Natural killer cell treated with Interleukin-12 subunit alpha and Interleukin-12 subunit beta and Interleukin-15 and Interleukin-18, amount 100 ng/mL, for 72 hours (primary cell): ENCODE data around the gene TUBD1. TPM values are rescaled to one million over a fixed set of nuclear protein-coding genes. Genes with fewer than 3 reads are reported as not detected.
A peak's percentile ranks its signal among the peaks of the same experiment; 100 is the strongest.
"Not testable (repeated sequence)": the region's sequence is repeated elsewhere in the genome, so short reads cannot be mapped to it uniquely, and the experiment has no call there.

Experiments used
- ATAC-seq, 2 donors: fragments of 150-1000 bp; cut with Tn5 transposase in 1 of 2; sonication (Bioruptor Pico), chemical (Tn5 transposase) in 1 of 2; 2 replicates each; pipeline ENCODE4 v1.10.0; 2021
- DNase-seq: peaks from one replicate; pipeline ENCODE4 v3.0.0; 2022; ENCODE audit warnings: low spot score
- H3K27ac Mint-ChIP-seq, 2 donors: 1 replicate in 1 of 2; 2 replicates in 1 of 2; pipeline ENCODE4 v1.8.0; 2022; ENCODE audit warnings: mixed read lengths in 2 of 2, mild to moderate bottlenecking in 1 of 2, moderate library complexity in 1 of 2
- H3K27me3 Mint-ChIP-seq, 2 donors: 1 replicate in 1 of 2; 2 replicates in 1 of 2; pipeline ENCODE4 v1.8.0; 2022; ENCODE audit warnings: mixed read lengths in 2 of 2
- H3K36me3 Mint-ChIP-seq: one replicate; pipeline ENCODE4 v1.8.0; 2022; ENCODE audit warnings: mixed read lengths
- H3K4me1 Mint-ChIP-seq, 2 donors: 1 replicate in 1 of 2; 2 replicates in 1 of 2; pipeline ENCODE4 v1.8.0; 2022; ENCODE audit warnings: low read depth in 2 of 2, mixed read lengths in 2 of 2, mild to moderate bottlenecking in 1 of 2
- H3K4me3 Mint-ChIP-seq: one replicate; pipeline ENCODE4 v1.8.0; 2022; ENCODE audit warnings: mixed read lengths
- H3K9me3 Mint-ChIP-seq: 2 replicates; pipeline ENCODE4 v1.8.0; 2022; ENCODE audit warnings: mixed read lengths
- total RNA-seq, 2 donors: library from RNA; stranded (reverse); gene quantifications; one replicate each; pipeline ENCODE4 v1.2.3, GENCODE V29; 2022

The TUBD1 gene
- total RNA-seq, result 10 to 100 TPM; 10.6 to 15.1 TPM

- Mint-ChIP-seq H3K27me3 (no peaks in the 10 kb centered on the region), H3K36me3 (peaks cover 21% of the 10 kb centered on the region), H3K4me1 (peaks cover 37 to 38% of the 10 kb centered on the region in 2 donors), H3K9me3 (no peaks in the 10 kb centered on the region), H3K27ac (peak within 1 kb of the TSS; percentile 91 to 95), H3K4me3 (peak within 1 kb of the TSS; percentile 99)
- DNase-seq (peak; percentile 97), ATAC-seq (peak; percentile 97 to 98)
Observed at GRCh38 chr17:59892924-59893675, at the start of gene TUBD1, which contains the start of gene RPS6KB1. TUBD1 (minus strand) TSS chr17:59892943; CDS start chr17:59891002, 1,941 bp downstream. RPS6KB1 (plus strand) TSS chr17:59893121; CDS start chr17:59893185, 64 bp downstream.

- DNase-seq, result no peak
- Mint-ChIP-seq H3K36me3 (peaks cover 24% of the 10 kb centered on the region), H3K4me1 (peaks cover 2 to 7% of the 10 kb centered on the region in 2 donors), H3K4me3 (no peak overlapping the region), H3K27ac (no peak overlapping the region), H3K9me3 (no peaks in the 10 kb centered on the region), H3K27me3 (no peaks in the 10 kb centered on the region)
- ATAC-seq, result no peak
Observed at GRCh38 chr17:59941131-59941530, 48.4 kb upstream of the TUBD1 start.

GRCh38 chr17:59940697-59941096, 48.0 kb upstream of the TUBD1 start:
- H3K4me3 Mint-ChIP-seq, DNase-seq, H3K27ac Mint-ChIP-seq, ATAC-seq, H3K9me3 Mint-ChIP-seq, H3K4me1 Mint-ChIP-seq, H3K27me3 Mint-ChIP-seq: not testable (repeated sequence)
- H3K36me3 Mint-ChIP-seq, result peaks cover 20% of the 10 kb centered on the region

GRCh38 chr17:59933317-59933716, 40.6 kb upstream of the TUBD1 start:
- not testable (repeated sequence) for H3K9me3 Mint-ChIP-seq, H3K4me1 Mint-ChIP-seq, ATAC-seq, H3K4me3 Mint-ChIP-seq, H3K27me3 Mint-ChIP-seq, H3K27ac Mint-ChIP-seq, DNase-seq
- peaks cover 25% of the 10 kb centered on the region for H3K36me3 Mint-ChIP-seq

GRCh38 chr17:59930768-59931167, 38.0 kb upstream of the TUBD1 start:
- not testable (repeated sequence) for H3K4me1 Mint-ChIP-seq, DNase-seq, H3K9me3 Mint-ChIP-seq, H3K27ac Mint-ChIP-seq, H3K27me3 Mint-ChIP-seq, H3K4me3 Mint-ChIP-seq, ATAC-seq
- H3K36me3 Mint-ChIP-seq, result peaks cover 20% of the 10 kb centered on the region

- H3K36me3 Mint-ChIP-seq, result peaks cover 22% of the 10 kb centered on the region
Observed at GRCh38 chr17:59930121-59930520, 37.4 kb upstream of the TUBD1 start.

GRCh38 chr17:59920637-59921036, 27.9 kb upstream of the TUBD1 start:
- not testable (repeated sequence) for H3K27ac Mint-ChIP-seq, H3K4me3 Mint-ChIP-seq, H3K9me3 Mint-ChIP-seq, H3K27me3 Mint-ChIP-seq, H3K4me1 Mint-ChIP-seq, DNase-seq, ATAC-seq
- peaks cover 17% of the 10 kb centered on the region for H3K36me3 Mint-ChIP-seq

More at GRCh38 chr17:59930121-59930520, 37.4 kb upstream of the TUBD1 start:
- H3K4me1 Mint-ChIP-seq, H3K27ac Mint-ChIP-seq, H3K9me3 Mint-ChIP-seq, ATAC-seq, DNase-seq, H3K27me3 Mint-ChIP-seq, H3K4me3 Mint-ChIP-seq: not testable (repeated sequence)

- Mint-ChIP-seq H3K27me3 (no peaks in the 10 kb centered on the region), H3K9me3 (no peaks in the 10 kb centered on the region), H3K27ac (no peak overlapping the region), H3K4me1 (peaks cover 0 to 5% of the 10 kb centered on the region in 2 donors), H3K36me3 (peaks cover 23% of the 10 kb centered on the region), H3K4me3 (no peak overlapping the region)
- DNase-seq (no peak), ATAC-seq (no peak)
Observed at GRCh38 chr17:59916446-59916845, 23.7 kb upstream of the TUBD1 start.

GRCh38 chr17:59914274-59914854, 21.6 kb upstream of the TUBD1 start:
- DNase-seq (no peak), ATAC-seq (no peak)
- Mint-ChIP-seq H3K27ac (no peak overlapping the region), H3K4me1 (peaks cover 0 to 5% of the 10 kb centered on the region in 2 donors), H3K36me3 (peaks cover 17% of the 10 kb centered on the region), H3K4me3 (no peak overlapping the region), H3K27me3 (no peaks in the 10 kb centered on the region), H3K9me3 (no peaks in the 10 kb centered on the region)

GRCh38 chr17:59907467-59907866, 14.7 kb upstream of the TUBD1 start:
- DNase-seq (no peak), ATAC-seq (no peak)
- no peak overlapping the region for H3K4me3 Mint-ChIP-seq
- H3K9me3 Mint-ChIP-seq, result no peaks in the 10 kb centered on the region
- H3K27me3 Mint-ChIP-seq, result no peaks in the 10 kb centered on the region
- peaks cover 6 to 12% of the 10 kb centered on the region in 2 donors for H3K4me1 Mint-ChIP-seq
- H3K36me3 Mint-ChIP-seq, result no peaks in the 10 kb centered on the region
- no peak overlapping the region for H3K27ac Mint-ChIP-seq

- ATAC-seq (no peak), DNase-seq (no peak)
- H3K4me3 Mint-ChIP-seq, result no peak overlapping the region
- no peaks in the 10 kb centered on the region for H3K9me3 Mint-ChIP-seq
- H3K27ac Mint-ChIP-seq, result no peak overlapping the region
- peaks cover 14 to 15% of the 10 kb centered on the region in 2 donors for H3K4me1 Mint-ChIP-seq
- no peaks in the 10 kb centered on the region for H3K36me3 Mint-ChIP-seq
- no peaks in the 10 kb centered on the region for H3K27me3 Mint-ChIP-seq
Observed at GRCh38 chr17:59903455-59903854, 10.7 kb upstream of the TUBD1 start.

- Mint-ChIP-seq H3K36me3 (no peaks in the 10 kb centered on the region), H3K27me3 (no peaks in the 10 kb centered on the region), H3K4me3 (no peak overlapping the region), H3K27ac (no peak overlapping the region), H3K4me1 (peaks cover 14 to 16% of the 10 kb centered on the region in 2 donors), H3K9me3 (no peaks in the 10 kb centered on the region)
- ATAC-seq (no peak), DNase-seq (no peak)
Observed at GRCh38 chr17:59901604-59902003, 8.9 kb upstream of the TUBD1 start.

GRCh38 chr17:59899099-59899498, 6.4 kb upstream of the TUBD1 start:
- H3K27me3 Mint-ChIP-seq, result no peaks in the 10 kb centered on the region
- no peak for DNase-seq
- no peaks in the 10 kb centered on the region for H3K9me3 Mint-ChIP-seq
- peak overlapping the region in 1 of 2 donors; percentile 22 for H3K27ac Mint-ChIP-seq
- no peak overlapping the region for H3K4me3 Mint-ChIP-seq
- no peaks in the 10 kb centered on the region for H3K36me3 Mint-ChIP-seq
- ATAC-seq, result peak; percentile 53 to 76
- peaks cover 23 to 24% of the 10 kb centered on the region in 2 donors for H3K4me1 Mint-ChIP-seq

GRCh38 chr17:59897090-59897489, 4.3 kb upstream of the TUBD1 start:
- no peaks in the 10 kb centered on the region for H3K27me3 Mint-ChIP-seq
- DNase-seq, result no peak
- no peaks in the 10 kb centered on the region for H3K9me3 Mint-ChIP-seq
- H3K36me3 Mint-ChIP-seq, result peaks cover 9% of the 10 kb centered on the region
- H3K4me3 Mint-ChIP-seq, result no peak overlapping the region
- H3K4me1 Mint-ChIP-seq, result peaks cover 29% of the 10 kb centered on the region in 2 donors
- H3K27ac Mint-ChIP-seq, result no peak overlapping the region
- no peak for ATAC-seq
